Prostate gland (tissue), 2 donors: Measurements from ENCODE around the gene FOXK2. TPM values are rescaled to one million over a fixed set of nuclear protein-coding genes. Genes with fewer than 3 reads are reported as not detected.
A peak's percentile ranks its signal among the peaks of the same experiment; 100 is the strongest.

Experiments
- DNase-seq: peaks from one replicate; pipeline ENCODE4 v3.0.0-alpha.2; 2019; ENCODE audit warnings: low spot score
- H3K27ac ChIP-seq, 2 donors: fragments of 200-600 bp; sonication (generic); 2 replicates each; pipeline ENCODE4 v1.5.1; 2017 to 2019
- H3K27me3 ChIP-seq: fragments of 200-600 bp; sonication (generic); replicated peaks from 2 replicates; pipeline ENCODE4 v1.5.1; 2019; ENCODE audit not compliant: insufficient read depth
- H3K36me3 ChIP-seq, 2 donors: fragments of 200-600 bp; sonication (generic); 1 replicate in 1 of 2; 2 replicates in 1 of 2; pipeline versions ENCODE4 v1.5.1 to v1.8.1; 2017 to 2019
- H3K4me1 ChIP-seq: fragments of 200-600 bp; sonication (generic); replicated peaks from 2 replicates; pipeline ENCODE4 v1.5.1; 2019
- H3K4me3 ChIP-seq, 2 donors: fragments of 200-600 bp; sonication (generic); 2 replicates each; pipeline ENCODE4 v1.5.1; 2017 to 2019
- H3K9me3 ChIP-seq: fragments of 200-600 bp; sonication (generic); 2 replicates; pipeline ENCODE4 v1.5.1; 2017
- POLR2A ChIP-seq: fragments of 450-650 bp; IDR thresholded peaks from one replicate; pipeline ENCODE4 v1.6.1; 2016; ENCODE audit warnings: antibody characterized with exemption, mild to moderate bottlenecking
- POLR2AphosphoS5 ChIP-seq: sonication (generic); formaldehyde crosslinking; IDR thresholded peaks from one replicate; pipeline ENCODE4 v1.6.1; 2017; ENCODE audit warnings: antibody characterized with exemption
- whole genome bisulfite sequencing: methylation state at CpG from one replicate; pipeline ENCODE4 v1.1.5; 2018; 5-methylcytosine and 5-hydroxymethylcytosine counted together
- intact Hi-C: fragments of 100-400 bp; cut with DNase I; formaldehyde crosslinking; loops from one replicate; pipeline ENCODE4 v1.14.2; 2022
- total RNA-seq, 2 donors: library from RNA; depleted of rRNA; stranded (reverse); fragments of >200 nt; gene quantifications; one replicate each; pipeline ENCODE4 v1.1.0, GENCODE V29; 2016
- TF ChIP-seq, protein P1 (sequence below), 4 experiments: fragments of 200-600 bp in 2 of 4; fragments of 450-650 bp in 2 of 4; sonication (generic) in 2 of 4; IDR thresholded peaks; 1 replicate in 3 of 4; 2 replicates in 1 of 4; pipeline ENCODE4 v1.5.1; 2016 to 2019; ENCODE audit warnings: antibody characterized with exemption in 4 of 4, mild to moderate bottlenecking in 2 of 4, moderate library complexity in 2 of 4

FOXK2 gene
- total RNA-seq, 2 donors from 2014 or later = 47.9 to 85.5 TPM

DNA sequence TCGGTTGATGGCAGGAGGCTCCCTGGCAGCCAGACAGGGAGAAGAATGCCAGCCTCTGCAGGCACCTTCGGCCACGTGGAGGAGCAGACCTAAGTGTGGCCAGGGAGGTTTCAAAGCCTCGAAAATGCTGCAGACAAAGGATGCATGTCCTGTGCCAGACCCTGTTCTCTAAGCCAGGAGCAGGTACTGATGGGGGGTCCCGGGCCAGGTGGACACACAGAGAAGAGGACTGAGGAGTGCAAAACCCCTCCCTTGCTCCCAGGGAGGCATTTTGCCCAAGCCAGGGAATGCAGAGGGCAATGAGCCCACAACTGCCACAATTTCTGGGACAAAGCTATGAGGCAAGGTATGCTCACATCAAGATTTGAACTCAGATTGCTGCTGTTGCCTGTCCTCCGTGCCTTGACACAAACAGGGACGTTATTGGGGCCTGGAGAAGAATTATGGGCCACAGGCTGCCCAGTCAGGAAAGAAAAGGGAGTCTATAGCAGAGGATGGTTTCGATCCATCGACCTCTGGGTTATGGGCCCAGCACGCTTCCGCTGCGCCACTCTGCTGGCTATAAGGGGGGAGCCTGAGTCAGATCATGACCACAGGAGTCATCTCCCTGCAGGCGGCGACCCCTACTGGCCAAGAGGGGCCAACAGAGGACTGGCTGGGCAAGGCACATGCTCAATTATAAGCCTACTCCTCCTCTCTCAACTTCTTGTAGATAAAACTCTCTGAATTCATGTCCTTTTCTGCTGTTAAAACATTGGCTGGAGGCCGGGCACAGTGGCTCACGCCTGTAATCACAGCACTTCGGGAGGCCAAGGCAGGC is 25.1 kb upstream of the FOXK2 start:
- H3K27me3 ChIP-seq = no peaks in the 10 kb centered on the region
- no peak overlapping the region for H3K4me3 ChIP-seq
- H3K9me3 ChIP-seq = no peaks in the 10 kb centered on the region
- peak; percentile 80 for DNase-seq
- intact Hi-C loops = loop anchor here (5.0 kb wide), 3 partner anchors 37 to 58 kb away; partner anchors contain the start of gene NARF
- no peaks in the 10 kb centered on the region for H3K36me3 ChIP-seq
- no peak for TF ChIP-seq POLR2A
- peak; percentile 82 for TF ChIP-seq POLR2AphosphoS5
- TF ChIP-seq, protein P1, sequence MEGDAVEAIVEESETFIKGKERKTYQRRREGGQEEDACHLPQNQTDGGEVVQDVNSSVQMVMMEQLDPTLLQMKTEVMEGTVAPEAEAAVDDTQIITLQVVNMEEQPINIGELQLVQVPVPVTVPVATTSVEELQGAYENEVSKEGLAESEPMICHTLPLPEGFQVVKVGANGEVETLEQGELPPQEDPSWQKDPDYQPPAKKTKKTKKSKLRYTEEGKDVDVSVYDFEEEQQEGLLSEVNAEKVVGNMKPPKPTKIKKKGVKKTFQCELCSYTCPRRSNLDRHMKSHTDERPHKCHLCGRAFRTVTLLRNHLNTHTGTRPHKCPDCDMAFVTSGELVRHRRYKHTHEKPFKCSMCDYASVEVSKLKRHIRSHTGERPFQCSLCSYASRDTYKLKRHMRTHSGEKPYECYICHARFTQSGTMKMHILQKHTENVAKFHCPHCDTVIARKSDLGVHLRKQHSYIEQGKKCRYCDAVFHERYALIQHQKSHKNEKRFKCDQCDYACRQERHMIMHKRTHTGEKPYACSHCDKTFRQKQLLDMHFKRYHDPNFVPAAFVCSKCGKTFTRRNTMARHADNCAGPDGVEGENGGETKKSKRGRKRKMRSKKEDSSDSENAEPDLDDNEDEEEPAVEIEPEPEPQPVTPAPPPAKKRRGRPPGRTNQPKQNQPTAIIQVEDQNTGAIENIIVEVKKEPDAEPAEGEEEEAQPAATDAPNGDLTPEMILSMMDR (IDR thresholded peaks at IDR 0.05) = peak; percentile 31 to 90 (median 80)
- H3K27ac ChIP-seq = no peak overlapping the region
- 20% methylated on average over 17 of the region's 17 CpGs for WGBS
- H3K4me1 ChIP-seq = no peaks in the 10 kb centered on the region

DNA sequence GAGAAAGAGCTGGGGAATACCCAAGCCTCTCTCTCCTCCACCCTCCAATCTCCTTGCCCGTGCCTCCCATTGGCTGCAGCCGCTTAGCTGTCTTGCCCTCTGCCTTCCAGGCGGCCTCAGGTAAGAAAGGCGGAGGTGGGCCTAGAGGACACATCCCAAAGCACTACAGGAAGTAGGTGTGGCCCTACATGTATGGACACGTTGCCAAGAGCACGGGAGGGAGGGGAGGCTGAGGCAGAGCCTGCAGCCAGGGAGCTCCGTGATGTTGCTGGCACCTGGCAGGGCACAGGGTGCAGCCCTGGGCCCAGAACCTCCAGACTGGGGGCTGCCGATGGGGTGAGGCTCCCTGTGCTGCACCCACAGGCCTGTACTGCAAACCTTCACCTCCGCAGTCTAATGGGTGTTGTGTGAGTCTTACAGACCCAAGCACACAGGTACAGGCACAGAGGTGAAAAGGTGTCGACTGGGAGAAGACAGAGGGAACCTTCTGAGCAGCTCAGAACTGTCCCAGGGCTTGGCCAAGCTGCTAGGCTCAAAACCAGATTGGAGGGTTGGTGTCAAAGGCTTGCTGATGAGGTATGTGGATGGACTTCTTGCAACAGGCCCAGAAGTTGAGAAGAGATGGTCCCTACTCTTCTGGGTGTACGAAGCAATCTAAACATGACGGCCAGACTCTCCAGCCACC is 23.5 kb upstream of the FOXK2 start:
- Histone ChIP-seq H3K4me1 (no peaks in the 10 kb centered on the region), H3K27me3 (no peaks in the 10 kb centered on the region), H3K27ac (peak overlapping the region; percentile 83 to 87), H3K9me3 (no peaks in the 10 kb centered on the region), H3K4me3 (no peak overlapping the region), H3K36me3 (no peaks in the 10 kb centered on the region)
- TF ChIP-seq POLR2A (no peak), POLR2AphosphoS5 (no peak)
- TF ChIP-seq, protein P1 (IDR thresholded peaks at IDR 0.05) = no peak
- DNase-seq = no peak
- intact Hi-C loops = loop anchor here (5.0 kb wide), 3 partner anchors 39 to 56 kb away; partner anchors contain the start of gene NARF
- 61% methylated on average over 12 of the region's 12 CpGs for WGBS

DNA sequence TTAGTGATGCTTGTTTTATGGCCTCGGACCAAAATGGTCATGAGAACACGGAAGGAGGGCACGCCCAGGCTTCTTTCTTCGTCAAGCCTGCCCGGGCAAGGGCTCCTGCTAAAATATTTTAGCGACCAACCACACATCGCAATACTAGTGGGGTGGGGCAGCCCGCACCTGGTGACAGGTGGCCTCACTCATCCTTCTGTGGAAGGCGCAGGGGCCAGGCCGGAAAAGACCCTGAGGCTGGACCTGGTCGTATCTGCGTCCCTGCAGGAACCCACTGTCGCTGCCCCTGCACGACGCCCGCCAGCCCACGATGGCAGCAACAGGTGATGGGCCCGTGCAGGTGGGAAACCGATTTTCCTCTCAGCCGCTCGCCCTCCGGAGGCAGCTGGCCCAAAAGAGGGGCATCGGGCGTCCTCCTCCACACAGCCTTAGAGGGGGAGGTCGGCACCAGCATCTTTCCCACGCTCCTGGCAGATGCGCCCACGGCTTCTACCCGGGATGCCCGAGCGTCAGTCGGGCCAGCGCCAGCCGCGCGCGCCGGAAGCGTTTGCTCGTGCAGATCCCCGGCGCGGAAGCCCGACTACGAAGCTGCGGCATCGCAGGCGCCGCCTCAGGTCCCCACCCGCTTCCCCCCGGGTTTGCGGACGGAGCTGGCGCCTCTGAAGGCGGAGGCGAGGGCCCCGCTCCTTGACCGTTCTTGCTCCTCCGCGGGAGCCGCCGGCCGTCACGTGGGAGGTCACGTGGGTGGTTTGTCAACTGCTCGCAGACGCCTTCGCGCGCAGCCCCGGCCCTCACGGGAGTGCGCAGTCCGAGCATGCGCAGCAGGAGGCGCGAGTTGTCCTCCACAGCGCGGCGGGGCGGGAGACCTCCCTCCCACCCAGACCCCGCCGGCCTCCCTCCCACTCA is 22.8 kb upstream of the FOXK2 start:
- Histone ChIP-seq H3K36me3 (no peaks in the 10 kb centered on the region), H3K27me3 (no peaks in the 10 kb centered on the region), H3K4me1 (no peaks in the 10 kb centered on the region), H3K27ac (peak overlapping the region; percentile 83 to 87), H3K9me3 (no peaks in the 10 kb centered on the region), H3K4me3 (peak overlapping the region; percentile 65 to 68)
- intact Hi-C loops = loop anchor here (5.0 kb wide), 3 partner anchors 39 to 56 kb away; partner anchors contain the start of gene NARF
- TF ChIP-seq POLR2AphosphoS5 (peak; percentile 95), POLR2A (peak; percentile 83)
- TF ChIP-seq, protein P1 (IDR thresholded peaks at IDR 0.05) = no peak
- WGBS = 6% methylated on average over 59 of the region's 83 CpGs
- peak; percentile 96 for DNase-seq

DNA sequence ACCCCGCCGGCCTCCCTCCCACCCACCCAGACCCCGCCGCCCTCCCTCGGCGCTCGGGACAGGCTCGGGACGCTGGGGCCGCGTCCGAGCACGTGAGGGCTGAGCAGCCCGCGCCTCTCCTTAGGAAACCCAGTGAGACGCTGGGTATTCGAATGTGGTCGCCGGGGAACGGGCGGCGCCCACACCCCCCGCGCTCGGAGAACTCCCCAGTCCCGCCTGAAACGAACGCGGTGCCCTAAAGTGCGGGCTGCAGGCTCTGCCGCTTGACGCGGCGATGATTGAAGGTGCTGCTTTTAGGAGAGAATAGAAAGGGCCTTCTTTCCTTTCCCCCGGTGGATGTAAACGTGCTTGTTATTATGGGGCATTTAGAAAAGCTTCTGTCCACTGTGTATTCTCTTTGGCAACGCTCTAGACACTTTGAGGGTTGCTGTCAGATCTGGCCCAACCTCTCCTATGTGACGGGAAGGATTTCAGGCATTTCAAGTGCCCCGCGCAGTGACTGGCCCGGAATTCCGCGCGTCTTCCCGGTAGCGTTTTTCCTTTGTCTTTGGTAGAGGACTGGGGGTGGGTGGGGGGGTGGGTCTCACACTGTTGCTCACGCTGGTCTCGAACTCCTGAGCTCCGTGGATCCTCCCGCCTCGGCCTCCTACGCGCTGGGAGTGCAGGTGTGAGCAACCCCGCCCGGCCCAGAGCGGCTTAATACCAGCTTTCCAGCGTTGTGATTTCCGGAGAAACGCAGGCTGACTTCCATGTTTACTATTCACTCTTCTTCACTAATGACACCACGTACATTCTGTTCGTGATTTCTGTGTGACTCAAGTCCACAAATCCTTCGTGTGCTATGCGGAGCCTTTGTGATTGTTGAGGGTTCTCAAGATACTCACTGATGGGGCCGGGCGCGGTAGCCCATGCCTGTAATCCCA is 21.8 kb upstream of the FOXK2 start:
- Histone ChIP-seq H3K27ac (peak overlapping the region; percentile 83 to 87), H3K4me3 (peak overlapping the region; percentile 65 to 68), H3K36me3 (no peaks in the 10 kb centered on the region), H3K9me3 (no peaks in the 10 kb centered on the region), H3K4me1 (no peaks in the 10 kb centered on the region), H3K27me3 (no peaks in the 10 kb centered on the region)
- DNase-seq = no peak
- TF ChIP-seq, protein P1 (IDR thresholded peaks at IDR 0.05) = no peak
- TF ChIP-seq POLR2AphosphoS5 (no peak), POLR2A (no peak)
- intact Hi-C loops = loop anchor here (5.0 kb wide), 3 partner anchors 40 to 55 kb away; partner anchors contain the start of gene NARF
- WGBS = 6% methylated on average over 66 of the region's 66 CpGs
